Measurements from ENCODE around the gene BACE2.
"Not testable (repeated sequence)": the region's sequence is repeated elsewhere in the genome, so short reads cannot be mapped to it uniquely, and the experiment has no call there.

BACE2 gene

DNA sequence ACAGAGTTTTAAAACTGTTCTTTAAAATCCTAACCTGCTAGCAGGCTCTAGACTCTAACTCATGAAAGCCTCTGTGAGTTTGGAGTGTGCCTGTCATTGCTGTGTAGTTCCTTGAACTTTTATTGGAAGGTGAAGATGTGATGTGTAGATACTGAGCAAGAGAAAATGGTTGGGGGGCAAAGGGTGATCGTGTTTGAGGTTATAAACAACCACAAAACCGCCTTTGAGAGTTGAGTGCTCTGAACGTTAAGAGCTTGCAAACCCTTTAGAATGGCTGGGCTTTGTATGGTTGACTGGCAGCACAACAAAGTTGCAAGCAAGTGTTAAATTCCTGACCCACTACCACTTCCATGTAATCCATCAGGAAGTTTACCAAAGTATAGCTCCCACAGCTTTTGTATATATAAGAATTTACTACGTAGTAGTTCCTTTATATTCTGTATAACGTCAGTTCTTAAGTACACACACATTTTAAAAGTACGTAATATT lies 19.6 kb downstream of the BACE2 start:
- no peak for ATAC-seq
- TF ChIP-seq, protein P1, sequence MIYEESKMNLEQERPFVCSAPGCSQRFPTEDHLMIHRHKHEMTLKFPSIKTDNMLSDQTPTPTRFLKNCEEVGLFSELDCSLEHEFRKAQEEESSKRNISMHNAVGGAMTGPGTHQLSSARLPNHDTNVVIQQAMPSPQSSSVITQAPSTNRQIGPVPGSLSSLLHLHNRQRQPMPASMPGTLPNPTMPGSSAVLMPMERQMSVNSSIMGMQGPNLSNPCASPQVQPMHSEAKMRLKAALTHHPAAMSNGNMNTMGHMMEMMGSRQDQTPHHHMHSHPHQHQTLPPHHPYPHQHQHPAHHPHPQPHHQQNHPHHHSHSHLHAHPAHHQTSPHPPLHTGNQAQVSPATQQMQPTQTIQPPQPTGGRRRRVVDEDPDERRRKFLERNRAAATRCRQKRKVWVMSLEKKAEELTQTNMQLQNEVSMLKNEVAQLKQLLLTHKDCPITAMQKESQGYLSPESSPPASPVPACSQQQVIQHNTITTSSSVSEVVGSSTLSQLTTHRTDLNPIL (CRISPR knock-in tag; IDR thresholded peaks at IDR 0.05; ENCODE audit: low read depth): no peak
- no peak for TF ChIP-seq OSR1 (CRISPR knock-in tag; IDR thresholded peaks at IDR 0.05)
- TF ChIP-seq PPARA (CRISPR knock-in tag; IDR thresholded peaks at IDR 0.05; ENCODE audit: borderline replicate concordance): no peak
- no peak for TF ChIP-seq ZNF8 (CRISPR knock-in tag; IDR thresholded peaks at IDR 0.05)
- no peak for TF ChIP-seq ZFP30 (CRISPR knock-in tag; IDR thresholded peaks at IDR 0.05)
- TF ChIP-seq, protein P2, sequence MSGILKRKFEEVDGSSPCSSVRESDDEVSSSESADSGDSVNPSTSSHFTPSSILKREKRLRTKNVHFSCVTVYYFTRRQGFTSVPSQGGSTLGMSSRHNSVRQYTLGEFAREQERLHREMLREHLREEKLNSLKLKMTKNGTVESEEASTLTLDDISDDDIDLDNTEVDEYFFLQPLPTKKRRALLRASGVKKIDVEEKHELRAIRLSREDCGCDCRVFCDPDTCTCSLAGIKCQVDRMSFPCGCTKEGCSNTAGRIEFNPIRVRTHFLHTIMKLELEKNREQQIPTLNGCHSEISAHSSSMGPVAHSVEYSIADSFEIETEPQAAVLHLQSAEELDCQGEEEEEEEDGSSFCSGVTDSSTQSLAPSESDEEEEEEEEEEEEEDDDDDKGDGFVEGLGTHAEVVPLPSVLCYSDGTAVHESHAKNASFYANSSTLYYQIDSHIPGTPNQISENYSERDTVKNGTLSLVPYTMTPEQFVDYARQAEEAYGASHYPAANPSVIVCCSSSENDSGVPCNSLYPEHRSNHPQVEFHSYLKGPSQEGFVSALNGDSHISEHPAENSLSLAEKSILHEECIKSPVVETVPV (CRISPR knock-in tag; IDR thresholded peaks at IDR 0.05): no peak
- TF ChIP-seq, protein P3, sequence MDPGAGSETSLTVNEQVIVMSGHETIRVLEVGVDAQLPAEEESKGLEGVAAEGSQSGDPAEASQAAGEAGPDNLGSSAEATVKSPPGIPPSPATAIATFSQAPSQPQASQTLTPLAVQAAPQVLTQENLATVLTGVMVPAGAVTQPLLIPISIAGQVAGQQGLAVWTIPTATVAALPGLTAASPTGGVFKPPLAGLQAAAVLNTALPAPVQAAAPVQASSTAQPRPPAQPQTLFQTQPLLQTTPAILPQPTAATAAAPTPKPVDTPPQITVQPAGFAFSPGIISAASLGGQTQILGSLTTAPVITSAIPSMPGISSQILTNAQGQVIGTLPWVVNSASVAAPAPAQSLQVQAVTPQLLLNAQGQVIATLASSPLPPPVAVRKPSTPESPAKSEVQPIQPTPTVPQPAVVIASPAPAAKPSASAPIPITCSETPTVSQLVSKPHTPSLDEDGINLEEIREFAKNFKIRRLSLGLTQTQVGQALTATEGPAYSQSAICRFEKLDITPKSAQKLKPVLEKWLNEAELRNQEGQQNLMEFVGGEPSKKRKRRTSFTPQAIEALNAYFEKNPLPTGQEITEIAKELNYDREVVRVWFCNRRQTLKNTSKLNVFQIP (CRISPR knock-in tag; IDR thresholded peaks at IDR 0.05; ENCODE audit: borderline replicate concordance, low read depth): no peak
- TF ChIP-seq ZC3H10 (CRISPR knock-in tag; IDR thresholded peaks at IDR 0.05): no peak

DNA sequence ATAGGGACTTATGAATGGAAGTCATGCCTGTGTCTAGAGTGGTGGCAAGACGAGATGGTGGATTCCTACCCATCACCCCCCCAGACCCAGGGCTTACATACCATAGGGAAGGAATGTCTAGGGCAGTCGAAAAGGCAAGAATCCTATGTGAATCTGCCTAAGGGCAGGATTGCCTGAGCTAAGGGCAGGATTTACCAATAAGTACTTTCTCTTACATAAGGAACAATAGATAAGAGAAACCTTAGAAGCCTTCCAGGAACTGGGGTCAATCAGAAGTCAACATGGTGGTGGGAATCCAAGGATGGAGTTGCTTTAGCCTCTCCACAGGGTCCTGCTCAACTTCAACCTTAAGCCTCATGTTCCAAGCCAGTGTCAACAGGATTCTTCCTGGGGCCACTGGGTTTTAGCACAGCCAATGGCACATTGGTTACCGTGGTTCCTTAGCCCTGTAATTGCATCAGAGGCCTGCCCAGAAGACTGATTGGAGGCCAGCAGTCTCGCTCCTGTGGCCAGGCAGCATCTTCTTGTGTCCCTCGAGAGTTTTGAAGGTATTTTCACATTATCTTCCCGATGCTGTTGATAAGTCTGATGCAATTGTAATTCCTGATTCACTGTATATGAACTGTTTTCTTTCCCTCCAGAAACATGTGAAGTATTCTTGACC lies 20.7 kb downstream of the BACE2 start:
- TF ChIP-seq TCF4 (CRISPR knock-in tag; IDR thresholded peaks at IDR 0.05; ENCODE audit: borderline replicate concordance): no peak
- no peak for TF ChIP-seq ZFP30 (CRISPR knock-in tag; IDR thresholded peaks at IDR 0.05)
- TF ChIP-seq, protein P1 (CRISPR knock-in tag; IDR thresholded peaks at IDR 0.05; ENCODE audit: low read depth): no peak
- no peak for TF ChIP-seq CSDC2 (CRISPR knock-in tag; IDR thresholded peaks at IDR 0.05)
- no peak for TF ChIP-seq PPARA (CRISPR knock-in tag; IDR thresholded peaks at IDR 0.05; ENCODE audit: borderline replicate concordance)
- TF ChIP-seq TOX (CRISPR knock-in tag; IDR thresholded peaks at IDR 0.05; ENCODE audit: borderline replicate concordance): no peak
- no peak for TF ChIP-seq ZC3H10 (CRISPR knock-in tag; IDR thresholded peaks at IDR 0.05)
- TF ChIP-seq, protein P3 (CRISPR knock-in tag; IDR thresholded peaks at IDR 0.05; ENCODE audit: borderline replicate concordance, low read depth): no peak
- TF ChIP-seq GLIS3 (CRISPR knock-in tag; IDR thresholded peaks at IDR 0.05): no peak
- no peak for TF ChIP-seq ESRRG (CRISPR knock-in tag; IDR thresholded peaks at IDR 0.05)
- TF ChIP-seq ZNF565 (CRISPR knock-in tag; conservative IDR thresholded peaks at IDR 0.05; ENCODE audit: low read depth): no peak
- TF ChIP-seq, protein P2 (CRISPR knock-in tag; IDR thresholded peaks at IDR 0.05): no peak
- no peak for ATAC-seq

DNA sequence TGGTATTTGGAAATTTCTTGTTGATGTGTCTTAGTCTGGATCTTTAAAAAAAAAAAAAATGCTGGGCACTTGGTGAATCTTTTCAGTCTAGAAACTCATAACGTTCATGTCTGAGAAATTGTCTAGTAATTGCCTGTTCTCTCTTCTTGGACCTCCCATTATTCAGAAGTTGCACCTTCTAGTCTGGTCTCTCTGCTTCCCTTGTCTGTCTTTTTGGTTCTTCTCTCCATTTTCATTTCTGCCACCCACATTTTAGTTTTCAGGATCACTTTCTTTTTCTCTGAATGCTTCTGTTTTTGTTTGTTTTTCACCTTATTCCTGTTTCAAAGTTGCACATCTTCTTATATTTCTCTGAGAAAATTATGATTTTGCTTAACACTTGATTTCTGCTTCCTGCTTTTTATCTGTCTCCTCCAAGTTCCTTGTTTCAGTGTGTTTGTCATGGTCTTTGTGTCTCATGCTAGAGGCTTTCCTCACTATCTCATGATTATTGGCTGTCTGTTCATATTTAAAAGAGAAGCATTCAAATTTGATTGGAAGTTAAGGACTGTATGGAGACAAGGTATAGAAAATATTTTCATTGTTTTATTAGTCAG lies 21.3 kb downstream of the BACE2 start:
- TF ChIP-seq PPARA (CRISPR knock-in tag; IDR thresholded peaks at IDR 0.05; ENCODE audit: borderline replicate concordance) (no peak), BACH2 (CRISPR knock-in tag; IDR thresholded peaks at IDR 0.05; ENCODE audit: borderline replicate concordance) (no peak), ZFP30 (CRISPR knock-in tag; IDR thresholded peaks at IDR 0.05) (no peak), CSDC2 (CRISPR knock-in tag; IDR thresholded peaks at IDR 0.05) (no peak)
- no peak for ATAC-seq

DNA sequence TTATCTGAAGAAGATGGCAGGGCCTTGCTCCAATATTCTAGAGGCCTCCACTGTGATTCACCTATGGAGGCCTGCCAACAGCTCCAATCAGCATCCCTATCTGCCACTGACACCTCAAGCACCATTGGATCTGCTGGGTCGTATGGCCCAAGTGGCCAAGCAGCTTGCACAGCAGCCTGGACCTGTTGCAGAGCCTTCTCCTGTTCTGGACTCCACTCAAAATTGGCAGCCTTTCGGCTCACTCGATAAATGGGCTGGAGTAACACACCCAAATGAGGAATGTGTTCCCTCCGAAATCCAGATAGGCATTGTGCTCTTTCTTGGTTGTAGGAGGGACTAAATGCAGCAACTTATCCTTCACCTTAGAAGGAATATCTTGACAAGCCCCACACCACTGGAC lies 24.6 kb downstream of the BACE2 start:
- ATAC-seq: not testable (repeated sequence)

Data from SK-N-SH treated with all-trans-retinoic acid at 6 μM for 48 hours (cell line).